IPS DF 4.7 (cell line): ENCODE results near the gene WFDC12.

ENCODE experiments used
- DNase-seq: peaks from one replicate; pipeline ENCODE4 v3.0.0-alpha.2; 2013; ENCODE audit warnings: low spot score; ENCODE audit errors: extremely low read depth

Gene WFDC12

DNA sequence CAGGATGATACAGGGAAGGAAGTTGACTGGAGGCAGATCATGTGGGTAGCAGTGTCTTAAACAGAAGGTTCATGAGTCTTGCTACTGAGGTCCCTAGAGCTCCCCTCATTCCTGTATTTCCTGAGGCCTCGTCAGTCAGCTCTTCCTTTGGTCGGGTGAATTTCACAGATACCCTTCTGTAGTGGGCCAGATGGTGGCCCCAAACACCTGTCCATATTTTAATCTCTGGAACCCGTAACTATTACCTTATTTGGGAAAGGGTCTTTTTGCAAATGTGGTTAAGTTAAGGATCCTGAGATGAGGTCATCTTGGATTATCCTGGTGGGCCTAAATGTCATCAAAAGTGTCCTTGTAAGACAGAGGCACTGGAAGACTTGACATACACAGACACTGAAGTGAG, 32.9 kb downstream of the WFDC12 start:
- DNase-seq = no peak

DNA sequence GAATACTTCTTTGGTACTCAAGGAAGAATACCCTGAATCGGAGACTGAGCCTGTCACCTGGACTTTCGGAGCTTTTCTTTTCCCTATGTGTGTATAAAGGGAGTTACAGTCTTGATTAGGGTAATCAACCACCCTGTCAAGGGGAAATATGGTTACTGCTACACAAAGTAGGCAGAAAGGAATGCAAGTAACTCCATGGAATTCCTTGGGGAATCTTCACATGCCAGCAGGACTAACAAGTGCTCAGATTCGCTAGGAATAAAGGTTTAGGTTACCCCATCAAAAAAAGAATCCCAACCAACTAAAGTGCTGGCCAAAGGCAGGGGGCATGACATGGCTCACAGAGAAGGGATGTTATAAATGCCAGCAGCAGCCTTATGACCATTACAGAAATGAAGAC, 33.8 kb downstream of the WFDC12 start:
- no peak for DNase-seq

DNA sequence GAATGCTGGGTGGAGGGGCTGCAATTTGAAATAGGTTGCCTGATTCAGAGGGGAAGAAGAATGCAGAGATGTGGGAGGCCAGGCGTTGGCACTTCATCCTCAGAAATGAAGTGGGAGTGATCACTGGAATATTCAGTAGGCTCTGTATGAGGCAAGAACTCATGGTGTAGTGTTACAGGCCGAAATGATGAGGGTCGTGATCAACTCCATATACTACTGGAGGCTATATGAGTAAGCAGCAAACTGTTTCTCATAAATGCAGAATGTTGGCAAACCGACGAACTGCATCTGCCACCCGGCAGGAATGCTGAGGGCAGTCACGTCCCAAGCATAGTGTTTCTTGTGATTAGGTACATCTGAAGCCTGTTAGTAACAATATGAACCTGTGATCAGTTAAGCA, 36.0 kb downstream of the WFDC12 start:
- no peak for DNase-seq

- DNase-seq = no peak
These were observed 36.5 kb downstream of the WFDC12 start for GRCh38 chr20:45087814-45088213.

- DNase-seq = no peak
These were observed 37.0 kb downstream of the WFDC12 start for GRCh38 chr20:45087097-45087790.

DNA sequence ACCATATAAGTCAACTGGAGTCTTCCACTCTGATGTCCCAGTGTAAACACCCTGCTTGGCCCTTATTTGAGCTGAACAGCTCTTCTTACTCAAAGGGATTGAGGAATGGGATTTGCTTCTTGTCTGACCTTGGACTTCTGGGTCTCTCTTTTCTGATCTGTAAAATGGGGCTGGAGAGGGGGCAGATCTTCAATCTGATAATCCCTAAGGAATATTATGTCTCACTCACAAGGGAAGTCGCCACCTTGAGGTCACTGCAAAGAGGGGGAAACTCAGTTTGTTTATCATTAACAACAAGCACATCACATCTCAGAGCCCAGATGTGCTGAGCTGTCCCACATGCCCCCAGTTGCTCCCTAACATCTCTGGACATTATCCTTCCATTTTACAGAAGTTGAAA, 38.4 kb downstream of the WFDC12 start:
- no peak for DNase-seq

- no peak for DNase-seq
These were observed 39.0 kb downstream of the WFDC12 start for GRCh38 chr20:45085289-45085688.

DNA sequence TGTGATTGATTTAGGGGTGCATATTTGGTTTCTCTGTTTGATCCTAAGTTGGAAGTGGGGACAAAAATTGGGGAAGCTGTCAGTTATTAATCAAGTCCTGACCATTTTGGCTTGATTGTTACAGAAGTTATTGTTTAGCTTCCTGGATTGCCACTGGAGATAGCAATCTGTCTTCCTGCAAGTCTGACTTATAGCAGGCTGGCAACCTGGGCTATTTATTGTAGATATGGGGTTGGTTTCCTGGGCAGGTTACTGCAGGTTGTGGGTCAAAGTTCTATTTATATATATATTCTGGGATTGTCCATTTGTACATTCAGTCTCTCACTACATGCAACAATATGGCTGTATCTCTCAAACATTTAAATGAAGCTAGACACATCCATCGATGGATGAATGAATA, 41.1 kb downstream of the WFDC12 start:
- DNase-seq = no peak

DNA sequence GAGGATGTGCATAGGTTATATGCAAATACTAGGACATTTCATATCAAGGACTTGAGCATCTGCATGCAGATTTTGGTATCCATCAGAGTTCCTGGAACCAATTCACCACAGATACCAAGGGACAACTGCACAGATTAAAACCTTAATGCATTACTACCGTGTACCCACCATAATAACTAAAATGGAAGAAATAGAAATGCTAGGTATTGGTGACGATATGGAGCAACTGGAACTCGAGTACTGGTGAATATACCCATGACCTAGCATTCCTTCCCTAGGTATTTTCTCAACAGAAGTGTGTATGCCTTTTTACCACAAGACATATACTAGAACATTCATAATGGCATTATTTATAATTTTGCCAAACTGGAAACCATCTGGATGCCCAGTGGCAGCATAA, 41.8 kb downstream of the WFDC12 start:
- DNase-seq = no peak

DNA sequence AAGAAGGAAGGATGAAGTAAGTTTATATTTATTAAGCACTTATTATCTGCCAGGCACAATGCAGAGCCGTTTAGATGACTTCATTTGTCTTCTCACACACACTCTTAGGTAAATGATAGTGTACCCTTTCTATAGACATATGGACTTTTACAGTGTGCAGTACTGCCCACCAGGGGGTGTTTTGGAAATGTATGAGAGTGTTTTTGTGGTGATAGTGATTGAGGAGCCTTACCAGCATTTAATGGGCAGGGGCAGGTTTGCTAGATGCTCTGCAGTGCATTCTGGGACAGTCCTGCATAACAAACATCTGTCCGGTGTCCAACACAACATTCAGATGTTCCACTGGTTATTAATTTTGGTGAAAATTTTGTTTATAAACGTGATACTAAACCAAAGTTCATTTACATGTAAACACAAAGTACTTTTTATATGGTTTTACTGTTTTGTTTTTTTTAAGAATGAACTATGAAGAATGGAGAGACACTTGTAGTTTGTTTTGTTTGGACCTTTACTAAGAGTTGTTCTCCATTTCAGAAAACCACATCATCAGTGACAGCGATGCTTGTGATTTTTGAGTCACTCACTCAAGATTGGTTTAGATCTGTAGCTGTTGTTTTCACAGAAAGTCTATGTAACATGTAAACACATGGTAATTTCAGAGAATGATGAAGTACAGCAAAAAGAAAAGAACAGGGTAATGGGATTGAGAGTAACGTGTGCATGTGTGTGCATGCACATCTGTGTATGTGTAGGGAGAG, 43.2 kb downstream of the WFDC12 start:
- no peak for DNase-seq

GRCh38 chr20:45077559-45077958, 46.7 kb downstream of the WFDC12 start:
- DNase-seq = no peak
